IMR-90 (cell line): Measurements from ENCODE around the gene OR2V2. TPM values are rescaled to one million over a fixed set of nuclear protein-coding genes. Genes with fewer than 3 reads are reported as not detected.
A peak's percentile ranks its signal among the peaks of the same experiment; 100 is the strongest.

Source experiments
- ATAC-seq: fragments of 200-7000 bp; cut with Tn5 transposase; 2 replicates; pipeline ENCODE4 v1.9.1; 2020; ENCODE audit warnings: low read depth, mild to moderate bottlenecking, moderate library complexity
- BruUV-seq: library from RNA; stranded (reverse); fragments of 400-500 nt; replicated peaks from 2 replicates; lab custom pipeline; 2021; lab: Mats Ljungman, UMichigan
- CTCF ChIA-PET: fragments of 300-600 bp; formaldehyde crosslinking; extraction: SDS; loops from one replicate; lab custom pipeline; 2021; ENCODE audit warnings: antibody characterized with exemption; lab: Yijun Ruan, JAX
- POLR2A ChIA-PET: fragments of 300-600 bp; sonication (Branson Sonifier 250); formaldehyde crosslinking; loops from one replicate; lab custom pipeline; 2022; ENCODE audit warnings: antibody characterized with exemption; ENCODE audit not compliant: unreplicated experiment; lab: Charles Lee
- DNase-seq: peaks from one replicate; pipeline ENCODE4 v3.0.0; 2013
- H2AFZ ChIP-seq: replicated peaks from 2 replicates; pipeline ENCODE3; 2013; ENCODE audit warnings: low read length, mild to moderate bottlenecking; ENCODE audit not compliant: poor library complexity
- H2AK5ac ChIP-seq: 2 replicates; pipeline ENCODE4 v1.6.1; 2013; ENCODE audit warnings: low read depth, low read length, inconsistent platforms
- H2AK9ac ChIP-seq: replicated peaks from 2 replicates; pipeline ENCODE3; 2013; ENCODE audit warnings: mild to moderate bottlenecking, low read depth, low read length, moderate library complexity; ENCODE audit not compliant: poor library complexity
- H2BK120ac ChIP-seq: 2 replicates; pipeline ENCODE4 v1.6.1; 2013; ENCODE audit warnings: low read depth, low read length, inconsistent platforms
- H2BK15ac ChIP-seq: 3 replicates; pipeline ENCODE4 v1.6.1; 2013; ENCODE audit warnings: low read depth, low read length, inconsistent platforms
- H2BK20ac ChIP-seq: 2 replicates; pipeline ENCODE4 v1.6.1; 2013; ENCODE audit warnings: low read depth, mild to moderate bottlenecking, inconsistent platforms, low read length, moderate library complexity
- H2BK5ac ChIP-seq: 2 replicates; pipeline ENCODE4 v1.6.1; 2013; ENCODE audit warnings: mild to moderate bottlenecking, low read depth, low read length, inconsistent platforms; ENCODE audit not compliant: poor library complexity, severe bottlenecking
- H3K14ac ChIP-seq: replicated peaks from 2 replicates; pipeline ENCODE4 v1.6.1; 2013; ENCODE audit warnings: low read depth, low read length, inconsistent platforms
- H3K18ac ChIP-seq: 2 replicates; pipeline ENCODE4 v1.6.1; 2013; ENCODE audit warnings: low read depth, low read length, control low read depth
- H3K23ac ChIP-seq: 2 replicates; pipeline ENCODE4 v1.6.1; 2013; ENCODE audit warnings: low read depth, low read length, inconsistent platforms
- H3K27ac ChIP-seq: 2 replicates; pipeline ENCODE4 v1.5.1; 2013; ENCODE audit warnings: mild to moderate bottlenecking, control low read depth, low read length; ENCODE audit not compliant: insufficient read depth
- H3K27me3 ChIP-seq: 2 replicates; pipeline ENCODE4 v1.6.1; 2013; ENCODE audit warnings: low read length; ENCODE audit not compliant: control insufficient read depth, insufficient read depth
- H3K36me3 ChIP-seq: 2 replicates; pipeline ENCODE4 v1.6.1; 2013; ENCODE audit warnings: low read length, mixed read lengths; ENCODE audit not compliant: control insufficient read depth, insufficient read depth
- H3K4ac ChIP-seq: 2 replicates; pipeline ENCODE4 v1.6.1; 2013; ENCODE audit warnings: low read depth, low read length, inconsistent platforms
- H3K4me1 ChIP-seq: 2 replicates; pipeline ENCODE4 v1.6.1; 2013; ENCODE audit warnings: low read length, mixed read lengths; ENCODE audit not compliant: control insufficient read depth, insufficient read depth
- H3K4me2 ChIP-seq: 2 replicates; pipeline ENCODE4 v1.6.1; 2013; ENCODE audit warnings: low read depth, mild to moderate bottlenecking, control low read depth, low read length, moderate library complexity
- H3K4me3 ChIP-seq: 2 replicates; pipeline ENCODE4 v1.5.1; 2013; ENCODE audit warnings: low read depth, mild to moderate bottlenecking, control low read depth, low read length, moderate library complexity; ENCODE audit not compliant: insufficient read depth
- H3K56ac ChIP-seq: 2 replicates; pipeline ENCODE4 v1.6.1; 2013; ENCODE audit warnings: low read length, inconsistent platforms; ENCODE audit not compliant: insufficient read depth; ENCODE audit errors: extremely low read depth
- H3K79me1 ChIP-seq, 2 experiments: 2 replicates each; pipeline ENCODE4 v1.6.1; 2013; ENCODE audit warnings: low read length in 2 of 2, inconsistent platforms in 1 of 2, low read depth in 1 of 2
- H3K9ac ChIP-seq: 2 replicates; pipeline ENCODE4 v1.6.1; 2013; ENCODE audit warnings: low read depth, low read length, control low read depth
- H3K9me1 ChIP-seq: 2 replicates; pipeline ENCODE4 v1.6.1; 2013; ENCODE audit warnings: low read length, inconsistent platforms; ENCODE audit not compliant: insufficient read depth
- H3K9me3 ChIP-seq: 2 replicates; pipeline ENCODE4 v1.6.1; 2013; ENCODE audit warnings: low read length; ENCODE audit not compliant: control insufficient read depth, insufficient read depth
- H4K20me1 ChIP-seq: 2 replicates; pipeline ENCODE4 v1.6.1; 2013; ENCODE audit warnings: low read length, inconsistent platforms; ENCODE audit not compliant: insufficient read depth
- H4K5ac ChIP-seq: 2 replicates; pipeline ENCODE4 v1.6.1; 2013; ENCODE audit warnings: mild to moderate bottlenecking, low read depth, low read length, control low read depth
- H4K8ac ChIP-seq, 2 experiments: 2 replicates each; pipeline ENCODE4 v1.6.1; 2013; ENCODE audit warnings: low read depth in 2 of 2, low read length in 2 of 2, control low read depth in 1 of 2, inconsistent platforms in 1 of 2
- H4K91ac ChIP-seq: 2 replicates; pipeline ENCODE4 v1.6.1; 2013; ENCODE audit warnings: low read depth, low read length, inconsistent platforms; ENCODE audit not compliant: insufficient read depth
- BHLHE40 ChIP-seq: fragments of 150-350 bp; IDR thresholded peaks from 2 replicates; pipeline ENCODE4 v1.6.1; 2016; ENCODE audit warnings: mild to moderate bottlenecking, low read depth, low read length
- RAD21 ChIP-seq: IDR thresholded peaks from 2 replicates; pipeline ENCODE4 v1.6.1; 2012; ENCODE audit warnings: low read length, improper control_type of control experiment
- RCOR1 ChIP-seq: IDR thresholded peaks from 2 replicates; pipeline ENCODE4 v1.6.1; 2012; ENCODE audit warnings: mild to moderate bottlenecking, low read length, improper control_type of control experiment; ENCODE audit not compliant: insufficient replicate concordance
- WGBS, 2 experiments: methylation state at CpG; one replicate each; pipeline versions ENCODE4 v1.1.5 to v1.1.7; 2013; ENCODE audit warnings: missing lambda C conversion rate in 2 of 2; ENCODE audit not compliant: insufficient read length in 1 of 2; ENCODE audit errors: extremely low coverage in 2 of 2; 5-methylcytosine and 5-hydroxymethylcytosine counted together
- dilution Hi-C: fragments of 300-500 bp; cut with HindIII; formaldehyde crosslinking; loops from one replicate; pipeline ENCODE4 v1.14.3; 2018; ENCODE audit warnings: low sequenced_read_pairs; ENCODE audit not compliant: unreplicated experiment
- in situ Hi-C: fragments of 300-500 bp; cut with MboI; formaldehyde crosslinking; loops from 3 replicates; pipeline ENCODE4 v1.14.3; 2019; ENCODE audit warnings: low sequenced_read_pairs, inconsistent platforms, mixed read lengths
- intact Hi-C: fragments of 100-400 bp; cut with micrococcal nuclease; formaldehyde crosslinking; loops from 2 replicates; pipeline ENCODE4 v1.10.0; 2022
- polyA plus RNA-seq, 3 experiments: library from polyadenylated mRNA; depleted of rRNA; stranded (reverse); fragments of >200 nt; gene quantifications; 2 replicates each; pipeline ENCODE4 v1.2.3, GENCODE V29; 2012; ENCODE audit warnings: low replicate concordance in 1 of 3
- total RNA-seq: library from RNA; depleted of rRNA; stranded (reverse); fragments of >200 nt; gene quantifications from 2 replicates; pipeline ENCODE4 v1.2.3, GENCODE V29; 2012

OR2V2 gene
- total and polyA plus RNA-seq, 2 of the 4 experiments (the other 2 are of a cell fraction) = not detected

DNA sequence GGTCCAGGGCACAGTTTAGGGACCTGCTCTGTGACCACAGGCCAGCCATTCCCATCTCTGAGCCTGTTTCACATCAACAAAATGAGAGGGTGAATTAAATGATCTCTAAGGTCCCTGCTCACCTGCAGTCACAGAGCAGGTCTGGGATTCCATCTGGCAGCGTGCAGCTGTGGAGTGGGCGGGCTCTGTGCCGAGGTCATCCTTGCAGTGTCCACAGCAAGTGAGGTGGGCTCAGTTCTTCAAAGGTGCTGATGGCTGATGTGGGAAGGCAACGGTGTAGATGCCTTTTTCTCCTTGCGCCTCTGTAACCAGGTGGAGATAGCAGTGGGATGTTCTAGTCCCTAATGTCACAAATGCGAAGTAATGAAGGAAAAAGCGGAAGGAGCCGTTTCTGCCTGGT is 28.3 kb upstream of the OR2V2 start:
- POLR2A ChIA-PET = no interaction called here
- Histone ChIP-seq H3K27me3 (peaks cover 12% of the 10 kb centered on the region; the same call in 1 of the 2 replicates), H3K36me3 (no peaks in the 10 kb centered on the region), H3K4me3 (no peak overlapping the region), H4K20me1 (no peaks in the 10 kb centered on the region), H3K9me1 (no peaks in the 10 kb centered on the region), H2BK5ac (no peak overlapping the region), H3K56ac (no peak overlapping the region), H3K9me3 (no peaks in the 10 kb centered on the region), H2BK120ac (no peak overlapping the region), H2AK9ac (peak overlapping the region; percentile 31), H2AK5ac (no peak overlapping the region), H3K4me2 (no peak overlapping the region), H3K23ac (no peak overlapping the region), H3K79me1 (no peaks in the 10 kb centered on the region), H2BK15ac (no peak overlapping the region), H3K4ac (no peak overlapping the region), H3K18ac (no peak overlapping the region), H4K5ac (no peak overlapping the region), H2AFZ (no peak overlapping the region), H3K4me1 (no peaks in the 10 kb centered on the region), H2BK20ac (no peak overlapping the region), H3K9ac (no peak overlapping the region), H4K8ac (no peak overlapping the region), H3K27ac (no peak overlapping the region), H4K91ac (no peak overlapping the region), H3K14ac (no peak overlapping the region)
- CTCF ChIA-PET = no interaction called here
- BruUV-seq = no TSS peak
- DNase-seq (no peak), ATAC-seq (no peak)
- in situ Hi-C loops = no loop called here
- intact Hi-C loops = no loop called here
- TF ChIP-seq RCOR1 (no peak), BHLHE40 (no peak), RAD21 (no peak)
- dilution Hi-C loops = no loop called here
- WGBS, 2 experiments = 38% methylated on average over 1 of the region's 8 CpGs; no CpG with 5 or more reads in 1 of the 2 experiments
